Stimulated activated CD8-positive, alpha-beta memory T cell treated with anti-CD3 and anti-CD28 coated beads, Interleukin-4, amount 100 ng/mL, for 24 hours (primary cell): Measurements from ENCODE around the gene SPIRE2.
A peak's percentile ranks its signal among the peaks of the same experiment; 100 is the strongest.
"Not testable (repeated sequence)": the region's sequence is repeated elsewhere in the genome, so short reads cannot be mapped to it uniquely, and the experiment has no call there.

Source experiments
- DNase-seq: peaks from one replicate; pipeline ENCODE4 v3.0.0-alpha.2; 2020; ENCODE audit warnings: low read depth

The SPIRE2 gene

GRCh38 chr16:89867918-89868317 is 39.6 kb downstream of the SPIRE2 start:
- DNase-seq = no peak

- DNase-seq = no peak
Observed at GRCh38 chr16:89869911-89870310, 41.6 kb downstream of the SPIRE2 start.

GRCh38 chr16:89870440-89870839 is 42.2 kb downstream of the SPIRE2 start:
- DNase-seq = no peak

- no peak for DNase-seq
Observed at GRCh38 chr16:89871895-89872294, 43.6 kb downstream of the SPIRE2 start.

GRCh38 chr16:89873109-89873971 is 45.1 kb downstream of the SPIRE2 start, which contains the start of gene TCF25:
Gene TCF25 (plus strand): TSS chr16:89873592. CDS start chr16:89873668, 76 bp downstream.
- peak; percentile 75 for DNase-seq

- DNase-seq = peak; percentile 93
Observed at GRCh38 chr16:89873972-89874689, 45.9 kb downstream of the SPIRE2 start.

- DNase-seq = not testable (repeated sequence)
Observed at GRCh38 chr16:89879123-89879522, 50.8 kb downstream of the SPIRE2 start.

GRCh38 chr16:89880477-89881367 is 52.4 kb downstream of the SPIRE2 start:
- DNase-seq = no peak

GRCh38 chr16:89881368-89881730 is 53.1 kb downstream of the SPIRE2 start:
- DNase-seq = no peak

GRCh38 chr16:89883346-89884040 is 55.2 kb downstream of the SPIRE2 start:
- no peak for DNase-seq

GRCh38 chr16:89884041-89884421 is 55.8 kb downstream of the SPIRE2 start:
- no peak for DNase-seq

- DNase-seq = no peak
Observed at GRCh38 chr16:89887243-89887642, 59.0 kb downstream of the SPIRE2 start.

- DNase-seq = peak; percentile 24
Observed at GRCh38 chr16:89890200-89890599, 61.9 kb downstream of the SPIRE2 start.

GRCh38 chr16:89890886-89891657 is 62.8 kb downstream of the SPIRE2 start:
- DNase-seq = no peak

GRCh38 chr16:89892055-89892630 is 63.9 kb downstream of the SPIRE2 start:
- DNase-seq = no peak

- DNase-seq = no peak
Observed at GRCh38 chr16:89892635-89893034, 64.4 kb downstream of the SPIRE2 start.

- no peak for DNase-seq
Observed at GRCh38 chr16:89893642-89894548, 65.6 kb downstream of the SPIRE2 start.

GRCh38 chr16:89895482-89896250 is 67.4 kb downstream of the SPIRE2 start:
- DNase-seq = no peak

- DNase-seq = no peak
Observed at GRCh38 chr16:89897204-89897603, 68.9 kb downstream of the SPIRE2 start.
